NCI-H2196 treated with DMSO at 0.1 percent for 48 hours (cell line): ENCODE measurements around the gene ARHGEF26.

Experiments used
- DNase-seq: peaks from one replicate; lab custom pipeline; 2025; ENCODE audit not compliant: unreplicated experiment; lab: John Stamatoyannopoulos, UW

ARHGEF26 gene

GRCh38 chr3:154247806-154248415 is 126.7 kb downstream of the ARHGEF26 start:
- DNase-seq = no peak

GRCh38 chr3:154250291-154250690 is 129.1 kb downstream of the ARHGEF26 start:
- DNase-seq = no peak

GRCh38 chr3:154251610-154252009 is 130.4 kb downstream of the ARHGEF26 start:
- DNase-seq = no peak

GRCh38 chr3:154252759-154253638 is 131.8 kb downstream of the ARHGEF26 start:
- peak; percentile 47 for DNase-seq

- no peak for DNase-seq
Observed at GRCh38 chr3:154254527-154254926, 133.3 kb downstream of the ARHGEF26 start.

- DNase-seq = no peak
Observed at GRCh38 chr3:154273381-154273780, 152.2 kb downstream of the ARHGEF26 start.

GRCh38 chr3:154274348-154274747 is 153.2 kb downstream of the ARHGEF26 start:
- DNase-seq = no peak

- DNase-seq = no peak
Observed at GRCh38 chr3:154275292-154275691, 154.1 kb downstream of the ARHGEF26 start.

- no peak for DNase-seq
Observed at GRCh38 chr3:154275965-154276364, 154.8 kb downstream of the ARHGEF26 start.

- peak; percentile 21 for DNase-seq
Observed at GRCh38 chr3:154280161-154280560, 159.0 kb downstream of the ARHGEF26 start.

GRCh38 chr3:154285221-154285620 is 164.0 kb downstream of the ARHGEF26 start:
- DNase-seq = no peak

- DNase-seq = no peak
Observed at GRCh38 chr3:154290187-154290586, 169.0 kb downstream of the ARHGEF26 start.

GRCh38 chr3:154294016-154294415 is 172.8 kb downstream of the ARHGEF26 start:
- DNase-seq = no peak

- no peak for DNase-seq
Observed at GRCh38 chr3:154301561-154301960, 180.4 kb downstream of the ARHGEF26 start.

GRCh38 chr3:154304116-154304786 is 183.1 kb downstream of the ARHGEF26 start:
- DNase-seq = no peak

GRCh38 chr3:154304936-154305335 is 183.7 kb downstream of the ARHGEF26 start:
- DNase-seq = no peak

GRCh38 chr3:154307363-154307762 is 186.2 kb downstream of the ARHGEF26 start:
- DNase-seq = no peak
